GM21786 (cell line): ENCODE data around the gene DPYSL5.
"Not testable (repeated sequence)": the region's sequence is repeated elsewhere in the genome, so short reads cannot be mapped to it uniquely, and the experiment has no call there.

Experiments used
- ATAC-seq: cut with Tn5 transposase; IDR thresholded peaks from one replicate; pipeline ENCODE4 v1.9.1; 2021; ENCODE audit not compliant: unreplicated experiment

DPYSL5 gene, protein sequence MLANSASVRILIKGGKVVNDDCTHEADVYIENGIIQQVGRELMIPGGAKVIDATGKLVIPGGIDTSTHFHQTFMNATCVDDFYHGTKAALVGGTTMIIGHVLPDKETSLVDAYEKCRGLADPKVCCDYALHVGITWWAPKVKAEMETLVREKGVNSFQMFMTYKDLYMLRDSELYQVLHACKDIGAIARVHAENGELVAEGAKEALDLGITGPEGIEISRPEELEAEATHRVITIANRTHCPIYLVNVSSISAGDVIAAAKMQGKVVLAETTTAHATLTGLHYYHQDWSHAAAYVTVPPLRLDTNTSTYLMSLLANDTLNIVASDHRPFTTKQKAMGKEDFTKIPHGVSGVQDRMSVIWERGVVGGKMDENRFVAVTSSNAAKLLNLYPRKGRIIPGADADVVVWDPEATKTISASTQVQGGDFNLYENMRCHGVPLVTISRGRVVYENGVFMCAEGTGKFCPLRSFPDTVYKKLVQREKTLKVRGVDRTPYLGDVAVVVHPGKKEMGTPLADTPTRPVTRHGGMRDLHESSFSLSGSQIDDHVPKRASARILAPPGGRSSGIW

DNA sequence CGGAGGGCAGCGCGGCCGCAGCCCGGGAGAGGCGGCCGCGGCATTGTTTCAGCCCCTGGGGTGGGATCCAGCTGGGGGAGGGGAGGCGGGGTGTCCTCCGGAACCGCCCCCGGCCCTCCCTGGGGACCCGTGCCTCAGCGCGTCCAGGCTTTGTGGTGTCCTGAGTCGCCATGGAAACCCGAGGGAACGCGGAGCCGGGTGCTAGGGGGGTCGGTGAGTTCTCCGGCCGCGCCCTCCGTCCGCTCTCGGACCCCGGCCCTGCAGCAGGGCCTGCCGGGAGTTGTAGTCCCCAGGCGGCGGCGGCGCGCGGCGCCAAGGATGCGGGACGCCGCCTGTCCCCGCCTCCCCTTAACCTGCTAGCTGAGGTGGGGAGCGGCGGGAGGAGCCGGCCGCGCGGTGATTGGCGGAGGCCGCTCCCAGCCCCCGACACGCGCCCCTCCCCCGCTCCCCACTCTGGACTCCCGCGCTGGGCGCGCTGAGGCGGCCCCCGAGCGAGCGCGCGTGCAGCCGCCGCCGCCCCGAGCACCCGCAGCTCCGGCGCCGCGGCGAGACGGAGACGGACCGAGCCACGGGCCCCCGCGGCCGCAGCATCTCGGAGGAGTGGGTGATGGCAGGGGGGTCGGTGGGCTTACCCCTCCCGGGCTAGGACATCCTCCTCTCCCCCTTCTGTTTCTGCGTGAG lies at the start of gene DPYSL5:
Gene DPYSL5 (plus strand): TSS at position 478 of the 681 bp plus-strand sequence. CDS start 50,368 bp downstream, outside the sequence.
- no peak for ATAC-seq

DNA sequence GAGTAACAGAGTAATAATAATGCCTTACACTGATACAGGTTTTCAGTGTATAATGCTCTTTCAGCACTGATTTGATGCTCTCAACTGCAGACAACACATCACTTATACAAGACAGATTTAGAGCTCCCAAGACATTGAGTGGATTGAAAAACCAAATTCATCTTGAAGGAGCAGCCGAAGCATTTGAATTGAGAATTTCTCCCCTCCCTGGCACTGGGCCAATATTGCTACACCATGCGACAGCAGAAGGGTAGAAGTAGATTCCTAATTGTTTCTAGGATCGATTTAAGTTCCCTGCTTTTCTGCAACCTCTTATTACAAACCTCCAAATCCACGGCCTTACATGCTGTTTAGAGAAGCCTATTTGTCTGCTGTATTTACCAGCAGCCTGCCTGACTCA lies 46.6 kb upstream of the DPYSL5 start:
- no peak for ATAC-seq

DNA sequence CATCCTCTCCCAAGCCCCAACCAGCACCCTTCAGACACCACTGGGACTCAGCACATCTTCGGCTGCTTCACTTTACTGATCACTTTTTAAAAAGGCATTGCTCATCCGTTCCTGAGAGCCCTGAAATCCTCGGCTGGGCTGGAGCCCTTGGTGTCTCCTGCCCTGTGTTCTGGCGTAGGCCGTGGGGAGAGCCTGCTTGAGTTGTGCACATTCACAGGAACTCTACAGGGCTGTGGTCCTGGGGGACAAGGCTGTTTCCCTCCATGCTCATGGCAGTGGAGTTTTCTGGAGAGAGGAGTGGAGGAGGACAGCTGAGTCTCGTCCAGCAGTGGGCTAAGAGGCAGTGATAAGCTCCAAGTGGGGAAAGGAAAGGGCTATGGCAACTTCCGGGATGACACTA lies 46.1 kb upstream of the DPYSL5 start:
- ATAC-seq = no peak

DNA sequence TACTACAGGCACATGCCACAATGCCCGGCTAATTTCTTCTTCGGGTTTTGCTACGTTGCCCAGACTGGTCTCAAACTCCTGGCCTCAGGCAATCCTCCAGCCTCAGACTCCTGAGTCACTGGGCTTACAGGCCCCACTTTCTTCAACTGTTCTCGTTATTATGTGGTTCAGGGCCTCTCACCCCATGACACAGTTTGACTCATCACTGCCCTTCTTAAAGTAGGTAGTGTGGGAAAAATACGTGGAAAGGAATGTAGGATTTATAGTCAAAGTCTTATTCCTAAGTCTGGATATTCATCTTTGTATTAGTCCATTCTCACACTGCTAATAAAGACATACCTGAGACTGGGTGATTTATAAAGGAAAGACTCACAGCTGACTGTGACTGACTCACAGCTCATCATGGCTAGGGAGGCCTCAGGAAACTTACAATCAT lies 42.7 kb upstream of the DPYSL5 start:
- ATAC-seq = no peak

DNA sequence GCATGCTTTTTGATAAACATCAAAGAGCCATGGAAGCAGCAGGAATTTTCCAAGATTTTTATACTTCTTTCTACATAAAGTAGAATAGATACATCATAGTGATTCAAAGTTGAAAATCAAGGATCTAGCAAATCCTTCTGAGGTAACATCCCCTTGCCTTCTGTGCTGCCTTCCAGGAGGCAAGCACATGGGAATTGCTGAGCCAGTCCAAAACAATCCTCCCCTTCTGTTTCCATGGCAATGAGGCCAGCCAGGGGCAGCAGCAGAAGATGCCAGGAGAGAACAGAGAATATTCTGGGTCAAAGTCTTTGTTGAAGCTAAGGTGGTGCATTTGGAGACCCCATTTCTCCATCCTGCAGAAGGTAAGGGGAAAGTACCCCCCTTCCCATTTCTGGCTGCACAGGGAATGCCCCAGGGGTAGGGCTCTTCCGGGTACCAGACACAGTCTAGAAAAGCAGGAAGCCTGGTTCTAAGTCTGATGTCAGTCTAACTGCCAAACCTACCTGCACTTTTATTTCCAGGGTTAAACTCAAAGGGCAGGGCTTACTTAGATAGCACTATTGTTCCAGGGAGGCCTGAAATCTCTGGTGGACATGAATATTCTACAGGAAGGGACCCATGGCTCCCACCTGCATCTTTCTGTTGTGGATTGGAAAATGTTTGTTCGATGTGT lies 40.0 kb upstream of the DPYSL5 start:
- no peak for ATAC-seq

DNA sequence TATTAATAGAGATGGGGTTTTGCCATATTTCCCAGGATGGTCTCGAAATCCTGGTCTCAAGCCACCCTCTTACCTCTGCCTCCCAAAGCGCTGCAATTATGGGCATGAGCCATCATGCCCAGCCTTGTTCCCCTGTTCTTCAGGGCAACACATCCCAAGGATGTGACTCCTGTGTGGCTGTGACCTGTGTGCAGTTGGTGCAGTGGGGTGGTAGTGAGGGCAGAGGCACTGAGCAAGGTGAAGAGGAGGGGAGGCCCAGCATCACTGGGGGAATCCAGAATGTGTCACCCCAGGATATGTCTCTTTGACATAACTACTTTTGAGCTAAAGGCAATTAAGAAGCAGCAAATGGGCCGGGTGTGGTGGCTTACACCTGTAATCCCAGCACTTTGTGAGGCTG lies 38.7 kb upstream of the DPYSL5 start:
- ATAC-seq = no peak

DNA sequence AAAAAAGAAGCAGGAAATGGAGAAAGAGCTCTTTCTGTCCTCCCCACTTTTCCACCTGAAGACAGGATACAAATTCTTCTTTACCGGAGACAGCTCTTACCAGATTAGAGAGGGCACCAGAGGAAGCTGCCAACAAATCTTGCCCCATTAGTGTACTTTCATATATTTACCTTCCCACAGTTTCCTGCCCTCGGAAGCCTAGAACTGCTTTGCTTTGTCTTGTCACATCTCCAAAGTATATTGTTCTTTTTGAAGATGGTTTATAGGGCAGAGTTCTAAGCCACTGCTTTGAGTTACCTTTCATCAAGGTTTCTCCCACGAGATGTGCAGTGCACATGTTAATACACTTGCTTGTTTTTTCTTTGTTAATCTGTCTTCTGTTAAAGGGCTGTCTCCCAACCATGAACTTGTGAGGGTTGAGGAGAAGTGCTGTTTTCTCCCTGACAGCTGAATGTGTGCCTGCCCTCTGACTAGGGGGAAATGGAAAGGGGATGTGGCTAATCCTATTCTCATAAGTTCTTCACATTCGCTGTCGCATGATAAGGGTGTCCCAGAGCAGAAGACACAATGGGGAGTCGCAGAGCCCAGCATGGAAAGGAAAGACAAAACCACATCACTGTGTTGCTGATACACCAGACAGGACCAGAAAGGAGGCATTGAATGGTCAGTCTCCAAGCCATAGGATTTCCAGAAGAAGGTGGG lies 37.9 kb upstream of the DPYSL5 start:
- no peak for ATAC-seq

DNA sequence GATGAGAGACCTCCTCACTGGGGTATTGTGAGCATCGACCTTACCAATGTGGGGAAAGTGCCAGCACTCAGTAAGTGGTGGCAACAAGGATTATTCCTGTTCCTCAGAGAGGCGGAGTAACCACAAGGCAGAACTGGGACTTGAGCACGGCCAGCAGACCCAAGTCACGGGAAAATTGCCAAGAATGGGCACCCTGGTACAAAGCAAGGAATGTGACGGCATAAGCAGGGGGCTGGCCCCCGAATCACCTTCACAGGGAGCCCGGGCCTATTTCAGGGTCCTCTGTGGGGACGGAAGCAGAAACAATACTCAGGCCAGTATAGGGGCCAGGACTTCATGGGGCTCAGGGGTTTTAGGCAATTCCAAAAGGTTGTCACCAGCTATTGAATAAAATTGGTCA lies 36.7 kb upstream of the DPYSL5 start:
- ATAC-seq = no peak

DNA sequence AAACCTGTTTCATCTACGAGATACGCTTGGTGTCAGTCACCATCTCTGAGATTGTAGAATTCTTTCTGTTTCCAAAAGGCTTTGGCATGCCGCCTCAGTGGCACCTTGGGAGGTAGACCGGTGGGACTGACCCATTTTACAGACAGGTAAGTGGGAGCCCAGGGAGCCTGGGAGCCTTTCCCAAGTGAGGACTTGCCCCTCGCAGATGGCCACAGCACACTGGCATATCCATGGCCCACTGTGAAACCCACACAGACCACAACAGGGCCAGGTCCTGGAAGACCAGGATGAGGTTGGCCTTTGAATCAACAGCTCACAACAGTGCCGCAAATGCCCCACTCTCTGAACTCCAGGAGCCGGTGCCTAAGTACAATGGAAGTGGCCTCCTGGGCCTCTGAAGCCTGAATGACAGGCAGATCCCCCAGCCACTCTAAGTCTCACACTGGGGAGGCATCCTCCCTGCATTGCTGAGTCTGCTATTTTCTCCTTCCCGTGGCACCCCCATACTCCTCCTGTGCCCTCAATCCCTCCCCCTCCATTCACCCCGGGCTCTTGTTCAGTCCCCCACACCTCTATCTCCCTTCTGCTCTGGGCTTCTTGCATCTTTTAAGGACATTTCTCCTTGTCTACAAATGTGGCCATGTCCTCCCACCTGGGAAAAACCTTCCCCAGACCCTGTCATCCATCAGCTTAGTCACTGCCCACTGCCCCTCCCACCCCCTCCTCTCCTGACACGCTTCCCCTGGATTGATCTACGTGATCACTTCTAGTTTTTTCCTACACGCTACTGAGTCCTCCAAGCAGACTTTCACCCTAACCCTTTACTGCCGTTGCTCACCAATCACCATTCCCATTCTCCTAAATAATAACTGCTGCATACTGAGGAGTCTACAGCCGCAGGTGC lies 35.9 kb upstream of the DPYSL5 start:
- ATAC-seq = no peak

DNA sequence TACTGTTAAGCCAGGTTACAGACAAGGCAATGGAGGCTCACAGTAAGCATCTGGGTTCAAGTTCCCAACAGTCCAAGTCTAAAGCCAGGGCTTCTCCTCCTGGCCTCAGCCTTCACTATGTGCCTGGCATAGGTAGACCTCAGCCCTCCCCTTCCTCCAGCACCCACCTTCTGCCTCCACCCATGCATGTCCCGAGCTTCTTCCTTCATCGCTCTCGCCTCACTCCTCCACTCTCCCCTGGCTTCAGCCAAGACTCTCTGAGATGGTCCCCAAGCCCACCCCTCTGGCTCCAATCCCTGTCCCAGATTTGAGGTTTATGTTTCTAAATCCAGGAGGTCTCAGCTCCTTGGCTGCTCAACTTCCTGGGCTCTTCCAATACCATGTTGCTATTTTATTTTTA lies 35.2 kb upstream of the DPYSL5 start:
- ATAC-seq = no peak

DNA sequence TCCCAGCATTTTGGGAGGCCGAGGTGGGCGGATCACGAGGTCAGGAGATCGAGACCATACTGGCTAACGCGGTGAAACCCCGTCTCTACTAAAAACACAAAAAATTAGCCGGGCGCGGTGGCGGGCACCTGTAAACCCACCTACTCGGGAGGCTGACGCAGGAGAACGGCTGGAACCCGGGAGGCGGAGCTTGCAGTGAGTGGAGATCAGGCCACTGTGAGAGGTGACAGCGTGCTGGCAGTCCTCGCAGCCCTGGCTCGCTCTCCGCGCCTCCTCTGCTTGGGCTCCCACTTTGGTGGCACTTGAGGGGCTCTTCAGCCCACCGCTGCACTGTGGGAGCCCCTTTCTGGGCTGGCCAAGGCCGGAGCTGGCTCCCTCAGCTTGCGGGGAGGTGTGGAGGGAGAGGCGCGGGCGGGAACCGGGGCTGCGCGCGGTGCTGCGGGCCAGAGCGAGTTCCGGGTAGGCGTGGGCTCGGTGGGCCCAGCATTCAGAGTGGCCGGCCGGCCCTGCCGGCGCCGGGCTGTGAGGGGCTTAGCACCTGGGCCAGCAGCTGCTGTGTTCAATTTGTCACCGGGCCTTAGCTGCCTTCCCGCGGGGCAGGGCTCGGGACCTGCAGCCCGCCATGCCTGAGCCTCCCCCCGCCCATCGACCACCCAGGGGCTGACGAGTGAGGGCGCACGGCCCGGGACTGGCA lies 33.7 kb upstream of the DPYSL5 start:
- ATAC-seq = not testable (repeated sequence)

DNA sequence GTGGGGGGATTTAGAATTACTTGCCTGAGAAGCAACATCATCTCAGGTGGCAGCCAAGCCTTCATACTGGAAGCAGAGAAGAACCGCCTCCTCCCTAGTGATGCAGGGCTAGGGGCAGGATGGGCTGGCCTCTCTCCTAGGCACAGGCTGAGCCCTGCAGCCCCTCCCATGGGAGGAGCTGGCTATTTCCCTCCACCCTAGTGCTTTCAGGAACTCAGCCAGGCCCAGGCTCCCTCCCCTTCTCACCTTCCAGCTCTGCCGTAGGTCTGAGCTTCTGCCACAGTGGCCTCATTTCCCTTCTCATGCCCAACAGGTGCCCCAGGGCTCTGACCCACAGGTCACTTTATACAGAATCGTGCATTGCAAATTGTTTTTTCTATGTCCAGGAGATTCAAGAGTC lies 31.0 kb upstream of the DPYSL5 start:
- no peak for ATAC-seq

DNA sequence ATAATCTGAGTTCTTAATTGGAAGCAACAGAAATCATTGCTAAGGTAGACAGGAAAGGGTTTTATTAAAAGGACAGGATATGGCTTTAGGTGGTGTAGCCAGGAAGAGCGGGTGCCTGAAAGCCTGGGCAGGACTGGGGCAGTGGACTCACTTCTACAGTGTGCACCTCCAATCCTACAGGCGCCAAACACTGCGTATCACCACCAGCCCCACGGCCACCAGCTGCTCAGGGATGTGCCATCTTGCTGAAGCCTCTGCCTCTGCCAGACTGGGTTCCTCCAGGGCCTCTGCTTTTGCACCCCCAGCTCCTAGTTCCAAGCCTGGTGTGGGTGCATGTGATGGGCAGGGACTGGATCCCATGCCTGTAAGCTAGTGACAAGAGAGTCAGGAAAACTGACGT lies 29.7 kb upstream of the DPYSL5 start:
- ATAC-seq = no peak

DNA sequence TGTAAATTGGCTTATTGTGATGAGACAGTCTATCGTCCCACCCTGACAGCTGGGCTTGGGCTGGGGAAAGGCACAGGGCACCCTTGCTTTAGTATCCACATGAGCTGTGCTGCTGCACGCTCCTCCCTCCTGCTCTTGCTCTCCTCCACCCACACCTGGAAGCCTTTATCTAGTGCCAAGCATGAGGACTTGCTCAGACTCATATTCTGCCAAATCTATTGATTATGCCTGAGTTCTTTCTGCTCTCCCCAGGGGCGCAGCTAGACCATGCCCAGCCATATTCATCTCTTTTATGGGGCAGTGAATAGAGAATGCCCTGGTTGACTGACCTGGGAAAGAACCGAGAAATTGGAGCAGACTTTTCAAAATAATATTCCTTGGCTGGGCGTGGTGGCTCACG lies 29.0 kb upstream of the DPYSL5 start:
- no peak for ATAC-seq

DNA sequence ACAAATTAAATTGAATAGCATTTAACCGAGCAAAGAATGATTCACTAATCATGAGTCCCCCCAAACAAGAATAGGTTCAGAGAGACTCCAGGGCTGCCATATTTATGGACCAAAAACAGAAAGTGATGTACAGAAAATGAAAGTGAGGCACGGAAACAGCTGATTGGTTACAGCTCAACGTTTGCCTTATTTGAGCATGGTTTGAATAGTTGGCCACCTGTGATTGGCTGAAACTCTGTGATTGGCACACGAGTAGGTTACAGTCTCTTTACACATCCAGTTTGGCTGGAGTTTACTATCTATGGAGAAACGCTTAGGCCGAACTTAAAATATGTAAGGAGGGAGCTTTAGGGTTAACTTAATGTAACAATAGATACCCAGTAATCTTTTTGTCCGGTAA lies 27.0 kb upstream of the DPYSL5 start:
- no peak for ATAC-seq

DNA sequence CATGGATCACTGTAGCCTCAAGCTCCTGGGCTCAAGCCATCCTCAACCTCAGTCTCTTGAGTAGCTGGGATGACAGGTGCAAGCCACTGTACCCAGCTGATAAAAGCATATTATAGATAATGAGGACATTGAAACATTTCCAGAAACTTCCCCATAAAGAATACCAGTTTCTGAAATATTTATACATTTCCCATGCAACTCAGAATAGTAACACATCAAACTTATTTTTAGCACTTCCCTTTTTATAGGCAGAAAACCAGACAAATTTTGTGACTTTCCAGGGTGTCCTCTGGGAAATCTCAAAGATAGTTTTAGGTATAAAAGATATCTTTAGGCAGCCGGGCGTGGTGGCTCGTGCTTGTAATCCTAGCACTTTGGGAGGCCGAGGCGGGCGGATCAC lies 25.1 kb upstream of the DPYSL5 start:
- no peak for ATAC-seq

DNA sequence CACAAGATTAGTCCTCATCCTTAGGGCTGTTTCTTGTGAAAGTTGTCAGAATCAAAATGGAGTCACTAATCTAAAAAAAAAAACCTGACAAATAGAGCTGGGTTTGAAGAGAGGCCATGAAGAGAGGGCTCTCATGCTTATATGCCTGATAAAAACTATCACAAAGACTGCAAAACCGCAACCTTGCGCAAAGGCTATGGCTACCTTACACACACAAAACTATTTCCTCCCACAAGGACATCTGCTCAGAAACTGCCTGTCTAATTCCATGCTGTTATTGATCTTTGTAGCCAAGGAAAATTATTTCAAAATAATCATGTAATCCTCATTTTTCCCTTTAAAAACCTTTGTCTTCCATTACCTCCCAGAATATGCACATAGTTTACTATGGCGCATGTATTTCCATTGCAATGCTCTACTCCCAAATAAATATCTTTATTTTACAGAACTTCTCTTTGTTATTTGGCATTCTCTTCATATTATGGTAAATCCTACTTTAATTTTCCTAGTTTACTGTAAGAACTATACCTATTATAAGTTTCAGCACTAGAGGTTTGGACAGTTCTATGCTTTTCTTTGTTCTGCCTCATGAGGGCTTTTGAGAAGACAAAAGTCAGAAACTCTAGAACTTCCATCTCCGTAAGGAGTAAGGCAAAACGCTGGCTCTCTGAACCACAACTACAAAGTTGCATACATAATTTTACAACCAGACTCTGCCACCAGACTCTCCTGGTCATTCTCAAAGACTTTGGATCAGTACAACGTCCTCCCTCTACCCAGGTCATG lies 9.6 kb upstream of the DPYSL5 start:
- no peak for ATAC-seq

DNA sequence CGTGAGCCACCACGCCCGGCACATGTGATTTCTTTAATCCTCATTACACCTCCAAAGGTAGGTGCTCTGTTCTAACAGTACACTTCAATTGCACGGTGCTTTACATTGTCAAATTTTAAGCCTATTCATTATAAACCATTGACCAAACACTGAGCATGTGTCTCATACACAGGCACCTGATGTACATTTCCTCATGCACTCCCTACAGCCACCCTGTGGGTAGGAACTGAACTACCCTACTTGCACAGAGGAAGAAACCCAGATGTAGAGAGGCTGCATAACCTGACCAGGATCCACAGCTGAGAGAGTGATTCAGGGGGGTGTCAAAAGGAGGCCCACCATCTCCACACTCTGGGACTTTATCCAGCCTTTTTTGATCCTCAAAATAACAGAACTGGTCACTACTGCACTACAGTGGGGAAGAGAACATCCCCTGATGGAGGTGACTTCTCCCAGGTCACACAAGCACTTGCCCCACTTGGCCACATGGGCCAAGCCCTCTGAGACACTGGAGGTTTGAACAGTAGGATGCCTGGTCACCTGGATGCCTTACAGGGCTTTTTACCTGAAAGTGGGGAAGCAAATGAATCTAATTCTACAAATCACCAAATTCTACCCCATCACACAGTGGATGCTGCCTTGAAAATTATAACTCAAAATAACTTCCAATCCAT lies 6.9 kb upstream of the DPYSL5 start:
- no peak for ATAC-seq
